Forelimb muscle (tissue), 1 donor: ENCODE data around the gene GRAP2. TPM values are rescaled to one million over a fixed set of nuclear protein-coding genes. Genes with fewer than 3 reads are reported as not detected.

Source experiments
- DNase-seq: peaks from one replicate; pipeline ENCODE4 v3.0.0-alpha.2; 2013; ENCODE audit warnings: low read depth
- polyA plus RNA-seq: library from polyadenylated mRNA; unstranded; fragments of 120-200 nt; gene quantifications from one replicate; pipeline ENCODE4 v1.2.1, GENCODE V29; 2013; ENCODE audit not compliant: insufficient read length

The GRAP2 gene
- polyA plus RNA-seq, 1 donor = 0.61 TPM

GRCh38 chr22:39925909-39926679 is 25.2 kb downstream of the GRAP2 start:
- no peak for DNase-seq

GRCh38 chr22:39926753-39927152 is 25.9 kb downstream of the GRAP2 start:
- DNase-seq = no peak

GRCh38 chr22:39927544-39927943 is 26.7 kb downstream of the GRAP2 start:
- no peak for DNase-seq

- DNase-seq = no peak
Observed at GRCh38 chr22:39928536-39929520, 27.9 kb downstream of the GRAP2 start.

GRCh38 chr22:39931251-39931650 is 30.4 kb downstream of the GRAP2 start:
- DNase-seq = no peak

DNA sequence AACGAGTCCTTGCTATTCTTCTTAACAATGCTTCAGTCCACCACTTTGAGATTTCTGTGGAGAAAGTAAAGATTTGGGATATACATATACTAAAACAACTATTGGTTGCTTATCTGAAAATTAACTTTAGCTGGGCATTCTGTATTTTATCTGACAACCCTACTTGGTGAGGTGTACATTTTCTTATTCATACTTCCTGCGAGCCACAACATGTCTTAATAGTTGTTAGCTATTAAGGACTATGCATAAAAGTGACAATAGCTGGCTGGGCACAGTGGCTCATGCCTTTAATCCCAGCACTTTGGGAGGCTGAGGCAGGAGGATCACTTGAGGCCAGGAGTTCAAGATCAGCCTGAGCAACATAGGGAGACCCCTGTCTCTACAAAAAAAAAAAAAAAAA is 31.3 kb downstream of the GRAP2 start:
- no peak for DNase-seq

- DNase-seq = no peak
Observed at GRCh38 chr22:39932918-39933649, 32.2 kb downstream of the GRAP2 start.

DNA sequence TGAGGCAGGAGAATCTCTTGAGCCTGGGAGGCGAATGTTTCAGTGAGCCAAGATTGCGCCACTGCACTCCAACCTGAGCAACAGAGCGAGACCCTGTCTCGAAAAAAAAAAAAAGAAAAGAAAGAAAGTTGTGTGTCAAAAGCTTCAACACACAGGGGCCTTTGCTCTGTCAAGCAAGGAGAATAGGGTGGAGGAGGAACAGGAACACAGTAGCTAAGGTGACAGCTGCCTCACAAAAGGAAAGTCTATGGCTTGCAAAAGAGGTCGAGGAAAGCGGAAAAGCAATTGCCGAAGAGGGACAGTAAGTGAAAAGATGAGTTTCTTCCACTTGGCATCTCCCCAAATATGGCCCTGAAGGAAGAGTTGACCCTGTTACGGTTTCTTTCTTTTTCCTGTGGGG is 32.9 kb downstream of the GRAP2 start:
- no peak for DNase-seq

- no peak for DNase-seq
Observed at GRCh38 chr22:39935116-39935515, 34.2 kb downstream of the GRAP2 start.

- no peak for DNase-seq
Observed at GRCh38 chr22:39935612-39936011, 34.7 kb downstream of the GRAP2 start.

DNA sequence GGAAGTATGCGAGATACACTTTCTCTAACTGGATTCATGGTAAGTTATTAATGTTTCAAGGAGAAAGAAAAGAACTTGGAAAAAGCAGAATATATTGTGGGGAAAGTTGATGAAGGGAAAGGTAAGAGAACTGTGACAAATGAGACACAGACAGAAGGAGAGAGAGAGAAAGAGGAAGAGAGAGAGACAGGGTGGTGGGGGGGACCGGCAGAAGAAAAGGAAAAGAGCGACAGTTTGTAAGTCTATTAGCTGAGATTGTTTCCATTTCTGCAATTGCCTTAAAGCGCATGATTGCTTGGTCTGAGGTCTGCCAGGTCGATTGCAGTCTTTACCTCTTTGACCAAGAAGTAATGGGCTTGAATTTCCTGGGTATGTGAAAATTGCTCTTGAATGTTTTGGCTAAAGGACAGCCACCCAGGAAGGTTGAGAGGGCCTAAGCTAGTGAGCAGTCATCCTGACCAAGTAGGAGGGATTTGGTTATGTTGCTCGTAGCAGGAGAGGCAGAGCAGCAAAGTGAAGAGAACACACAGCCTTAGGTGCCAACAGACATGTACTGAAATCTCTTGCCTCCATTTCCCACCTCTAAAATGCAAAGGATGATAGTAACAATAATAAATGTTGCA is 35.8 kb downstream of the GRAP2 start:
- no peak for DNase-seq

DNA sequence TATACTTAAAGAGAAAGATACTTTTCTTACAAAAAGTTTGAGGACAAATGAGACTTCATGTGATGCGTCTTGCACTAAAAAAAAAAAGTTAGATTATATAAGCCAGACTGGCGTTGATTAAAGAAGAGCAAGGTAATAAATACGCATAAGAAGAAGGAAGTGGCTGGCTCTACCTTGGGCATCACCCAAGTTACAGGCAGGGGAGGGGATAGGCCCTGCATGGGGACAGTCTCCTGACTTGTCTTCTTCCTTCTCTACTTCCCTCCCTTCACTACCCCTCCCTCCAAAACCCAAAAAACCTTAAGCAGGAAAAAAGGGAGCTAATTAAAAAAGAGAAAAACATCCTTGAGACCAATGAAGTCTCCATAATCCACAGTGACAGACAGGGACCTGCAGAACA is 37.0 kb downstream of the GRAP2 start:
- no peak for DNase-seq

GRCh38 chr22:39938509-39939111 is 37.7 kb downstream of the GRAP2 start:
- no peak for DNase-seq

DNA sequence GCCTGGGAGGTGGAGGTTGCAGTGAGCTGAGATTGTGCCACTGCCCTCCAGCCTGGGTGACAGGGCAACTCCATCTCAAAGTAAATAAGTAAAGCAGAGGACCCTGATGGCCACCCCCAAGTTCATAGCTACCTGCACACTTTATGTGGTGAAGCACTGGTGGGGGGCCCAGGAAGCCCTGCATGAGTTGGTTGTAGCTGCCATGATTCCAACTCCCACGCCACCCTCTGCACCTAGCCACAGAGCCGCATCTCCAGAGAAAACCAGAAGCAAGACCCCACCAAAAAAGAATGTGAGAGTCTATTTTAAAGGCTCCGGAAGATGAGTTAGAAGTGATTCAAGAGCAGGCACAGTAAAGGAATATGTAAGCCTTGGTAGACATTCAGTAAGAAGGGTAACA is 38.9 kb downstream of the GRAP2 start:
- no peak for DNase-seq

DNA sequence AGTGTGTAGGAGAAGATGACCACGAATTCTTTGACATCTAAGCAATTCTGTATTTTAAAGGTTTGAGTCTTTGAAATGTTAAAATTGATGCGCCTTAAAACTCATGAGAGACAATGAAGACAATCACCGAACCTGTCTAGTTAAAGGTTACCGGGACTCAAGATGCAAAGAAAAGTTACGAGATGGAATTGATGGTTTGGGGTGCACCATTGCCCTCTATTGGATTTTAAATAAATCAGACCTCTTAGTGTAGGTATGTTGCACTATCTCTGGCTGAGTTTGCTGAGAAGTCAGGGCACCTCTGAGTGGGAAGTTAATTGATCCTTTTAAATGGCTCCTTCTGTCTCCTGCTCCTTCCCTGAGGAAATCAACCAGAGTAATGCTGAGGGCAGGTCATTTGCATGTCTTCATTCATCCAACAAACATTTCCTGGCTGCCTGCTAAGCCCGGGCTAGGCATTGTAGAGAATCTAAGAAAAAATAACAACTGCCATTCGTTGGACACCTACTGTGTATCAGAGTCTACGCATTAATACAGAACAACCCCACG is 39.9 kb downstream of the GRAP2 start:
- DNase-seq = no peak

DNA sequence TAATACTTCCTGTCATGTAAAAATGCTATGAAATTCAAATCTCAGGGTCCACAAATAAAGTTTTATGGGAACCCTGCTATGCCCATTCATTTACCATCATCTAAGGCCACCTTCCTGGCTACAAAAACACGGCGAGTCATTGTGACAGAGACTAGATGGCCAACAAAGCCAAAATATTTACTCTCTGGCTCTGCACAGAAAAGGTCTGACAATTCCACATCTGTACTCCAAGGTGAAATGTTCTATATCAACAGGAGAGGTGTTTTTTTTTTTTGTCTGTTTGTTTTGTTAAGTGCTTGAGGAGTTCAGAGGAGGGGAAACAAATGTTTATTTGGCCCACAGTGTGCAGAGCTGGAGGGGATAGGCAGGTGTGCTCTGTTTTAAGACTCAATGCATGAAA is 40.7 kb downstream of the GRAP2 start:
- no peak for DNase-seq

DNA sequence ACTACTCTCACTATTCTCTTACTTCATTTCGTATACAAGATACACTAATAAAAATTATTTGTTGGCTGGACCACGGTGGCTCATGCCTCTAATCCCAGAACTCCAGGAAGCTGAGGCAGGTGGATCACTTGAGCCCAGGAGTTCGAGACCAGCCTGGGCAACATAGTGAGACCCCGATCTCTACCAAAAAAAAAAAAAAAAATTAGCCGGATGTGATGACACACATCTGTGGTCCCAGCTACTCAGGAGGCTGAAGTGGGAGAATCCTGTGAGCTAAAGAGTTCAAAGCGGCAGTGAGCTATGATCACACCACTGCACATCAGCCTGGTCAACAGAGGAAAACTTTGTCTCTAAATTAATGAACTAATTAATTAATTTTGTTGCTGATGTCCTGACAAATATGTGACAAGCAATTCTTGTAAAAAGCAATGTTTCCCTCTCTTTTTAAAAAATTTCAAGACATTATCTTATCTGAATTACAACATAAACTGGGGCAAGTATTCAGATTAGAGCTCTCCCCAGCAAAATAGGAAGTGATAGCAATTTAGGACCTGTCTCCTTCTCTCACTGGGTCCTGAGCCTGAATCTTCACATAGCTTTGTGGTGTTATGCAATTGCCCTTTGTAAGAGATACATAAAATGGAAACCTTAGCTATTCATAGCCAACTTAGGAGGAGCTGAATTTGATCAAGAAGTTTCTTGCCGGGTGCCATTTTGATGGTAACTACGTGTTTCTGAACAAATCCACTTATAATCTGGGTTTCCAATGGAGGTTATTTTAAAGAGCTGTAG is 41.8 kb downstream of the GRAP2 start:
- no peak for DNase-seq

DNA sequence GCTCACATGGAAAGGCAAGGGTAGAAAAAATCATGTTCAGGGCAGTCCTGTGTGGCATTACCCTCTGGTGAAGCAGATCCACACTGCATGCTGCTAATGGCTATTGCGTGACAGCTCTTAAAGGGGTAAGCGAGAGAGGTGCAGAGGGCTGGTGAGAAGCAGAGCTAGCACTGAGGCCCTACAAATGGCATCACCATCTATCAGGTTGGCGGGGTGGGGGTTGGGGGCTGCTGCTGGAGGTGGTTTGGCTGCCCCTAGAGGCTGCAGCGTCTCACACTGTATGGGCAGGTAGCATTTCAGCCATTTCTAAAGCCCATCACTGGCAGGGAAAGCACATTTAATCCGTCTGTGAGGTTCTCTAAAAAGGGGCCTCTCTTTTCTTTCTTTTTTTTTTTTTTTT is 42.5 kb downstream of the GRAP2 start:
- DNase-seq = no peak

DNA sequence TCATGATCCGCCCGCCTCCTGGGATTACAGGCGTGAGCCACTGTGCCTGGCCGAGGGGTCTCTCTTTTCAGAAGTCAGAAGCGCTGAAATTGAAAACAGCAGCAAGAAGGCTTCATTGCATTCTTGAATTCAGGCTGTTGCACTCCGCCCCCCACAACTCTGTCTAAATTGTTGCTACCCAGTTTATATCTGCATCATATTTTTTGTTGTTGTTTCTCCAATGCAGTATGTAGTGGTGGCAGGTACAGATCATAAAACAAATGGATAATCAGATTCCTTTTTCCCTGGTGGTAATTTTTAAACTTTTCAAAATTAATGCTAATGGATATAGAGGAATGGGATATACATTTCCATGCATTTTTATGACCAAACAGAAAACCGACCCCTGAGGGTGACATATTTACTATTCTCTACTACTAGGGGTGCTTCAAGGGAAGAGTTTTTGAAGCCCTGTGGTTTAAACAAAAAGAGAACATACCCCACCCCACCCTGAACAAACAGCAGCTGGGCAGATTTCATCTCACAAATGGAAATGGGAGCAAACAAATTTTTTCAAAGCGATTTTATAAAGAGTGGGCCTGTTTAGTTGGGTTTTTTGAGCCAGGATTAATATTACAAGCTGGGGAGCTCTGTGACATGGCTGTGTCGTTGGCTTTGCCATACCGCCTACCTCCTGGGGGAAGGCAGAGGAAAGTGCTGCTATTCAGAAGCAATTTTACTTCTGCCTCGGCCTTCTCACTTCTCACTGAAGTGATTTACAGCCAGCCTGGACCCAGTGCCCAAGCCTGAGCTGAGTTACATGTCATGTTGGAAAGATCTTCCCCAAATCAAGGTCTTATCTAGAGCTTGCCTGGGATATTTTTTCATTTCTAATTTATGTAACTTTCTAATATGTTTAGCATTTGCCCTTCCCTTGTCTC is 43.3 kb downstream of the GRAP2 start:
- DNase-seq = no peak
